IPS-11a (cell line): ENCODE results near the gene IFITM5.
"Not testable (repeated sequence)": the region's sequence is repeated elsewhere in the genome, so short reads cannot be mapped to it uniquely, and the experiment has no call there.

ENCODE experiments used
- H3K4me3 ChIP-seq: one replicate; pipeline ENCODE4 v1.5.1; 2013; ENCODE audit warnings: low read depth, low read length, control low read depth

The IFITM5 gene

GRCh38 chr11:313304-313786, 14.0 kb upstream of the IFITM5 start:
- H3K4me3 ChIP-seq, result no peak overlapping the region

- H3K4me3 ChIP-seq, result no peak overlapping the region
Observed at GRCh38 chr11:312092-312816, 12.9 kb upstream of the IFITM5 start.

GRCh38 chr11:311013-311748, 11.9 kb upstream of the IFITM5 start:
- not testable (repeated sequence) for H3K4me3 ChIP-seq

GRCh38 chr11:309979-310572, 10.8 kb upstream of the IFITM5 start:
- not testable (repeated sequence) for H3K4me3 ChIP-seq

GRCh38 chr11:308740-309665, 9.7 kb upstream of the IFITM5 start:
- H3K4me3 ChIP-seq, result not testable (repeated sequence)

GRCh38 chr11:307766-308708, 8.7 kb upstream of the IFITM5 start, which contains the start of gene IFITM2:
Gene IFITM2, plus strand, starts transcription at chr11:307816. Its CDS starts 377 bp downstream, at chr11:308193.
- H3K4me3 ChIP-seq, result peak within 1 kb of the TSS; percentile 28

GRCh38 chr11:306645-307371, 7.5 kb upstream of the IFITM5 start:
- H3K4me3 ChIP-seq, result no peak overlapping the region

GRCh38 chr11:305844-306211, 6.5 kb upstream of the IFITM5 start:
- no peak overlapping the region for H3K4me3 ChIP-seq

- no peak overlapping the region for H3K4me3 ChIP-seq
Observed at GRCh38 chr11:304915-305843, 5.9 kb upstream of the IFITM5 start.

GRCh38 chr11:304061-304506, 4.8 kb upstream of the IFITM5 start:
- no peak overlapping the region for H3K4me3 ChIP-seq

- H3K4me3 ChIP-seq, result no peak overlapping the region
Observed at GRCh38 chr11:303363-303762, 4.0 kb upstream of the IFITM5 start.

- no peak overlapping the region for H3K4me3 ChIP-seq
Observed at GRCh38 chr11:299951-300735, 817 bp upstream of the IFITM5 start.

GRCh38 chr11:298406-299065, 790 bp downstream of the IFITM5 start:
- no peak overlapping the region for H3K4me3 ChIP-seq

- no peak overlapping the region for H3K4me3 ChIP-seq
Observed at GRCh38 chr11:297586-298405, 1.5 kb downstream of the IFITM5 start.

- H3K4me3 ChIP-seq, result no peak overlapping the region
Observed at GRCh38 chr11:297051-297585, 2.2 kb downstream of the IFITM5 start.
